Activated CD8-positive, alpha-beta T cell treated with anti-CD3 and anti-CD28 coated beads for 36 hours (primary cell): Measurements from ENCODE around the gene E4F1. TPM values are rescaled to one million over a fixed set of nuclear protein-coding genes. Genes with fewer than 3 reads are reported as not detected.

Experiments
- ATAC-seq: fragments of 200-7000 bp; cut with Tn5 transposase; one replicate; pipeline ENCODE4 v1.10.0; 2021; ENCODE audit warnings: mild to moderate bottlenecking, moderate library complexity
- CTCF ChIA-PET: fragments of 350-600 bp; sonication (Branson Sonifier 250); formaldehyde crosslinking; loops from one replicate; lab custom pipeline; 2021; ENCODE audit warnings: antibody characterized with exemption; lab: Charles Lee
- POLR2A ChIA-PET: fragments of 350-600 bp; sonication (Branson Sonifier 250); formaldehyde crosslinking; loops from one replicate; lab custom pipeline; 2021; ENCODE audit warnings: antibody characterized with exemption; lab: Charles Lee
- DNase-seq: peaks from one replicate; pipeline ENCODE4 v3.0.0-alpha.2; 2020
- H3K27ac Mint-ChIP-seq: one replicate; pipeline ENCODE4 v1.8.0; 2021; ENCODE audit warnings: mild to moderate bottlenecking, mixed read lengths
- H3K27me3 Mint-ChIP-seq: one replicate; pipeline ENCODE4 v1.8.0; 2021; ENCODE audit warnings: mixed read lengths
- H3K36me3 Mint-ChIP-seq: one replicate; pipeline ENCODE4 v1.8.0; 2021; ENCODE audit warnings: low read depth, mixed read lengths
- H3K4me1 Mint-ChIP-seq: one replicate; pipeline ENCODE4 v1.8.0; 2021; ENCODE audit warnings: low read depth, mixed read lengths
- H3K4me3 Mint-ChIP-seq: one replicate; pipeline ENCODE4 v1.8.0; 2021; ENCODE audit warnings: mild to moderate bottlenecking, moderate library complexity, mixed read lengths
- H3K9me3 Mint-ChIP-seq: one replicate; pipeline ENCODE4 v1.8.0; 2021; ENCODE audit warnings: mixed read lengths
- CTCF ChIP-seq: fragments of 200-600 bp; IDR thresholded peaks from one replicate; pipeline ENCODE4 v1.8.0; 2022; ENCODE audit warnings: antibody characterized with exemption, mild to moderate bottlenecking
- intact Hi-C: fragments of 100-400 bp; cut with micrococcal nuclease; formaldehyde crosslinking; loops from one replicate; pipeline ENCODE4 v1.10.0; 2022
- total RNA-seq, 2 experiments: library from RNA; stranded (reverse); gene quantifications; one replicate each; pipeline ENCODE4 v1.2.3, GENCODE V29; 2021

Gene E4F1
- total RNA-seq, 2 experiments from 2014 or later: 19.4 to 21.1 TPM

GRCh38 chr16:2210386-2211365, 12.7 kb upstream of the E4F1 start, which contains the start of gene BRICD5:
Gene BRICD5 (minus strand): TSS chr16:2210863. CDS start chr16:2210833, 30 bp downstream.
- no peaks in the 10 kb centered on the region for H3K9me3 Mint-ChIP-seq
- TF ChIP-seq CTCF: no peak
- H3K4me3 Mint-ChIP-seq: no peak within 1 kb of the TSS
- DNase-seq: no peak
- peaks cover 47% of the 10 kb centered on the region for H3K36me3 Mint-ChIP-seq
- H3K4me1 Mint-ChIP-seq: peaks cover 27% of the 10 kb centered on the region
- ATAC-seq: no peak
- peak within 1 kb of the TSS; percentile 11 for H3K27ac Mint-ChIP-seq
- POLR2A ChIA-PET: interaction anchor here (1.2 to 10.2 kb wide), 5 partner anchors 20 to 61 kb away, joined by 3 to 95 read pairs (median 4); partner anchors contain the start of gene TRAF7
- CTCF ChIA-PET: interaction anchor here (1.2 kb wide), 1 partner anchor 12 kb away, joined by 3 read pairs; the partner anchor contains the start of gene E4F1
- intact Hi-C loops: no loop called here
- H3K27me3 Mint-ChIP-seq: no peaks in the 10 kb centered on the region

GRCh38 chr16:2211923-2212347, 11.5 kb upstream of the E4F1 start:
- Mint-ChIP-seq H3K4me3 (peak overlapping the region; percentile 38), H3K9me3 (no peaks in the 10 kb centered on the region), H3K36me3 (peaks cover 43% of the 10 kb centered on the region), H3K27ac (peak overlapping the region; percentile 11), H3K4me1 (peaks cover 28% of the 10 kb centered on the region), H3K27me3 (no peaks in the 10 kb centered on the region)
- ChIA-PET POLR2A (interaction anchor here (1.2 to 10.2 kb wide), 2 partner anchors 51 to 57 kb away, joined by 4 to 95 read pairs; partner anchors contain the start of gene TRAF7), CTCF (no interaction called here)
- no peak for DNase-seq
- no peak for ATAC-seq
- intact Hi-C loops: no loop called here
- TF ChIP-seq CTCF: no peak

GRCh38 chr16:2212362-2213324, 10.7 kb upstream of the E4F1 start:
- Mint-ChIP-seq H3K9me3 (no peaks in the 10 kb centered on the region), H3K27ac (peak overlapping the region; percentile 25), H3K27me3 (no peaks in the 10 kb centered on the region), H3K36me3 (peaks cover 41% of the 10 kb centered on the region), H3K4me1 (peaks cover 22% of the 10 kb centered on the region), H3K4me3 (peak overlapping the region; percentile 84)
- no peak for DNase-seq
- no peak for ATAC-seq
- no peak for TF ChIP-seq CTCF
- ChIA-PET CTCF (no interaction called here), POLR2A (interaction anchor here (10.2 kb wide), 1 partner anchor 58 kb away, joined by 95 read pairs; the partner anchor contains the start of gene TRAF7)
- intact Hi-C loops: no loop called here

- no peak for TF ChIP-seq CTCF
- H3K27ac Mint-ChIP-seq: no peak overlapping the region
- no peak for DNase-seq
- H3K4me1 Mint-ChIP-seq: peaks cover 21% of the 10 kb centered on the region
- intact Hi-C loops: no loop called here
- POLR2A ChIA-PET: interaction anchor here (0.6 to 2.6 kb wide), 6 partner anchors 9 to 61 kb away, joined by 3 to 17 read pairs (median 6); partner anchors contain the start of genes MLST8 and TRAF7
- peaks cover 31% of the 10 kb centered on the region for H3K36me3 Mint-ChIP-seq
- H3K9me3 Mint-ChIP-seq: no peaks in the 10 kb centered on the region
- CTCF ChIA-PET: interaction anchor here (1.0 to 1.4 kb wide), 3 partner anchors 8 to 61 kb away, joined by 3 to 5 read pairs (median 3); partner anchors contain the start of genes MLST8 and TRAF7
- no peaks in the 10 kb centered on the region for H3K27me3 Mint-ChIP-seq
- H3K4me3 Mint-ChIP-seq: peak overlapping the region; percentile 84
- no peak for ATAC-seq
Observed at GRCh38 chr16:2213817-2214718, 9.3 kb upstream of the E4F1 start.
